HUES64 (cell line): ENCODE results near the gene CFAP46.

ENCODE experiments used
- H3K27ac ChIP-seq: 2 replicates; pipeline ENCODE4 v1.7.0; 2013; ENCODE audit warnings: low read depth, low read length, inconsistent platforms
- H3K27me3 ChIP-seq: 2 replicates; pipeline ENCODE4 v1.6.1; 2013; ENCODE audit warnings: mild to moderate bottlenecking, low read length; ENCODE audit not compliant: insufficient read depth
- H3K36me3 ChIP-seq: 2 replicates; pipeline ENCODE4 v1.6.1; 2013; ENCODE audit warnings: mild to moderate bottlenecking, low read length; ENCODE audit not compliant: insufficient read depth
- H3K4me1 ChIP-seq: 2 replicates; pipeline ENCODE4 v1.6.1; 2013; ENCODE audit warnings: mild to moderate bottlenecking, low read length, moderate library complexity; ENCODE audit not compliant: insufficient read depth
- H3K4me3 ChIP-seq: 2 replicates; pipeline ENCODE4 v1.5.1; 2013; ENCODE audit warnings: mild to moderate bottlenecking, low read length, moderate library complexity
- H3K9ac ChIP-seq: 2 replicates; pipeline ENCODE4 v1.6.1; 2013; ENCODE audit warnings: mild to moderate bottlenecking, low read depth, low read length
- H3K9me3 ChIP-seq: 2 replicates; pipeline ENCODE4 v1.6.1; 2013; ENCODE audit warnings: low read depth, low read length; ENCODE audit not compliant: insufficient read depth
- WGBS: fragments of 150-250, 120-280 bp; methylation state at CpG from one replicate; pipeline ENCODE4 v1.1.7; 2013; ENCODE audit warnings: missing lambda C conversion rate; 5-methylcytosine and 5-hydroxymethylcytosine counted together

The CFAP46 gene

GRCh38 chr10:132858121-132859081 lies 84.0 kb downstream of the CFAP46 start:
- 93% methylated on average over 45 of the region's 45 CpGs for WGBS
- no peak overlapping the region for H3K27ac ChIP-seq
- H3K9ac ChIP-seq, result no peak overlapping the region
- H3K4me3 ChIP-seq, result no peak overlapping the region
- H3K36me3 ChIP-seq, result no peaks in the 10 kb centered on the region
- no peaks in the 10 kb centered on the region for H3K4me1 ChIP-seq
- H3K27me3 ChIP-seq, result no peaks in the 10 kb centered on the region; the same call in 1 of the 2 replicates
- H3K9me3 ChIP-seq, result no peaks in the 10 kb centered on the region

DNA sequence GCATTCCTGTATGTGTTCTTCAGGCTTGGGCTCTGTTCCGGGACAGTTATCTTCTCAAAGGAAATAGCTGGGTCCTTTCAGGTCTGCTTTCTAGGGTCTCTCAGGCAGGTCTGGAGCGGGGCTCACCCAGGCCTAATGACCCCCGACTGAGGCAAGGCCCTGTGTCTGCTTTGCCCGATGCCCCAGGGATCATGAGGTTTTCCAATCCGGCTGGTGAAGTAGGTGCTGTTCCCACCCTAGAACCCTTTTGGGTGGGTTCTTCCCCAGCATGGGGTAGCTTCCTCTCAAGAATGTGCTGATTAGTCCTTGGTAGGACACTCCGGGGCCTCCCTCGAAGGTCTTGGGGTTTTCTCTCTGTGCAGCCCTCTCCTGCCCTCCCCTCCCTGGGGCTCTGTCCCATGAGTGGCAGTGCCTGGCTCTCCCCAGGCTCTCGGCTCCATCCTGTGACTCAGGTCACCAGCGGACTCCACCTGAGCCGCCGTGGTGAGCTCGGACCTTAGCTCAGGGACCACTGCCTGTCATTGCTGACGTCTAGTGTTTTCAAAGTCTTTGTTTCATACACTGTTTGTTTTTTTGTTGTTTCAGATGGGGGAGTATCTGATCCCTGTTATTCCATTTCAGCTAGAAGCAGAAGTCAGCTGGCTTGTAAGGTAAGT lies 85.4 kb downstream of the CFAP46 start:
- 93% methylated on average over 13 of the region's 13 CpGs for WGBS

GRCh38 chr10:132855889-132856288 lies 86.5 kb downstream of the CFAP46 start:
- no peaks in the 10 kb centered on the region for H3K27me3 ChIP-seq
- no peaks in the 10 kb centered on the region for H3K36me3 ChIP-seq
- WGBS, result 89% methylated on average over 7 of the region's 7 CpGs
- no peak overlapping the region for H3K4me3 ChIP-seq
- H3K9ac ChIP-seq, result no peak overlapping the region
- no peaks in the 10 kb centered on the region for H3K4me1 ChIP-seq
- H3K9me3 ChIP-seq, result 0 out of 2 replicates have a peak, but pooled peaks cover 4% of the 10 kb centered on the region
- no peak overlapping the region for H3K27ac ChIP-seq

More for the DNA sequence above, 85.4 kb downstream of the CFAP46 start:
- Histone ChIP-seq H3K4me1 (no peaks in the 10 kb centered on the region), H3K27me3 (no peaks in the 10 kb centered on the region), H3K36me3 (no peaks in the 10 kb centered on the region), H3K27ac (no peak overlapping the region), H3K4me3 (no peak overlapping the region), H3K9me3 (0 out of 2 replicates have a peak, but pooled peaks cover 4% of the 10 kb centered on the region), H3K9ac (no peak overlapping the region)

GRCh38 chr10:132851451-132851850 lies 90.9 kb downstream of the CFAP46 start:
- Histone ChIP-seq H3K4me1 (no peaks in the 10 kb centered on the region), H3K27ac (no peak overlapping the region)

GRCh38 chr10:132850896-132851295 lies 91.5 kb downstream of the CFAP46 start:
- 0 out of 2 replicates have a peak, but pooled peaks cover 4% of the 10 kb centered on the region for H3K9me3 ChIP-seq
- WGBS, result 94% methylated on average over 17 of the region's 17 CpGs
- no peaks in the 10 kb centered on the region for H3K4me1 ChIP-seq
- H3K27ac ChIP-seq, result no peak overlapping the region
- H3K4me3 ChIP-seq, result no peak overlapping the region
- H3K27me3 ChIP-seq, result no peaks in the 10 kb centered on the region
- H3K9ac ChIP-seq, result no peak overlapping the region
- no peaks in the 10 kb centered on the region for H3K36me3 ChIP-seq

More at GRCh38 chr10:132851451-132851850, 90.9 kb downstream of the CFAP46 start:
- no peak overlapping the region for H3K9ac ChIP-seq
- H3K36me3 ChIP-seq, result no peaks in the 10 kb centered on the region
- H3K27me3 ChIP-seq, result no peaks in the 10 kb centered on the region
- H3K9me3 ChIP-seq, result 0 out of 2 replicates have a peak, but pooled peaks cover 4% of the 10 kb centered on the region
- WGBS, result 93% methylated on average over 22 of the region's 22 CpGs
- no peak overlapping the region for H3K4me3 ChIP-seq

GRCh38 chr10:132850246-132850645 lies 92.1 kb downstream of the CFAP46 start:
- no peak overlapping the region for H3K9ac ChIP-seq
- H3K9me3 ChIP-seq, result 0 out of 2 replicates have a peak, but pooled peaks cover 4% of the 10 kb centered on the region
- no peaks in the 10 kb centered on the region for H3K4me1 ChIP-seq
- H3K27me3 ChIP-seq, result no peaks in the 10 kb centered on the region
- H3K4me3 ChIP-seq, result no peak overlapping the region
- WGBS, result 94% methylated on average over 15 of the region's 15 CpGs
- H3K27ac ChIP-seq, result no peak overlapping the region
- H3K36me3 ChIP-seq, result no peaks in the 10 kb centered on the region

- no peaks in the 10 kb centered on the region for H3K27me3 ChIP-seq
- WGBS, result 97% methylated on average over 19 of the region's 19 CpGs
- no peak overlapping the region for H3K9ac ChIP-seq
- H3K4me3 ChIP-seq, result no peak overlapping the region
- H3K27ac ChIP-seq, result no peak overlapping the region
- H3K4me1 ChIP-seq, result no peaks in the 10 kb centered on the region
- no peaks in the 10 kb centered on the region for H3K36me3 ChIP-seq
- H3K9me3 ChIP-seq, result 0 out of 2 replicates have a peak, but pooled peaks cover 4% of the 10 kb centered on the region
These were observed 92.8 kb downstream of the CFAP46 start for GRCh38 chr10:132849546-132850031.

DNA sequence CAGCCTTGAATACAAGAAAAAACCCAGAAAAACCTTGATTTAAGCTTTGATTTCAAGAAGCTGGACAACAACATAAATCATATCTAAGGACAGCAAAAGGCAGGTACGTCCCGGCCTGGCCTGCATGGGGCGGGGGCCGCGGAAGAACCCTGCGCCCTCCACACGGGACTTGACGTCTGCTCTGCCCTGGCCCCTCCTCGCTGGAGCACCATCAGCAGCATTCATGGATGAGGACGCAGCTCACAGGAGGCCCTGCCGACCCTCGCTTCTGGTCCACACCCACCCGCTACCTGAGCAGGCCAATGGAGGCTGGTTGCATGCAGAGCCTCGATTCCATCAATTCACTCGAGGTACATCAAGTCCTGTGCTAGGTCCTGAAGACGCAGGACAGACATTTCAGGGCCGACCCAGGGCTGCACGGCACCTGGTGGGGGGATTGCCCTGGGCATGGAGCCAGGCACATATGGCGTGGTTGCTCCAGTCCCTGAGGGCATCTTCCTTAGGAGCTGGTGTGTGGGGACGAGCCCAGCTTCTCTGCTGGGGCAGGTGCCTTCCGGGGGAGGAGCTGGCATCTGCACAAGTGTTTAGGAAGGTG lies 93.3 kb downstream of the CFAP46 start:
- Histone ChIP-seq H3K9me3 (0 out of 2 replicates have a peak, but pooled peaks cover 4% of the 10 kb centered on the region), H3K4me3 (no peak overlapping the region), H3K36me3 (no peaks in the 10 kb centered on the region), H3K27me3 (no peaks in the 10 kb centered on the region), H3K4me1 (no peaks in the 10 kb centered on the region), H3K27ac (no peak overlapping the region), H3K9ac (no peak overlapping the region)
- WGBS, result 92% methylated on average over 21 of the region's 21 CpGs

DNA sequence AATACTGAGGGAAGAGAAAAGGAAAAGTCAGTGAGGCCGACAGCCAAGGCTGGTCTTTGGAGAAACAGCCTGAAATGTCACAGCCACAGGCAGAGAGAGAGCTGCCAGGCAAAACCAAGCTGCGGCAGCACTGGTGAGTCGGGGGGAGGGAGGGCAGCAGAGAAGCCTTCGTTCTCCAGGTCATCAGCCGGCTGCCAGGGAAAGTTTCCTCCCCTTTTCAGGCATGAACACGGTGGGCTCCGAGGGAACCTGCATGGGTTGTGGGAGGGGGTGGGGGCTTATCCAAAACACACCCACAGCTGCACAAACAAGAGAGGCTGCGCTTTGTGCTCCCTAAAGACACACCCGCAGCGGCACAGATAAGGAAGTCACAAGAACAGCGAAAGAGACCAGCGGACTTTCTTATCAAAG lies 94.1 kb downstream of the CFAP46 start:
- H3K9ac ChIP-seq, result no peak overlapping the region

DNA sequence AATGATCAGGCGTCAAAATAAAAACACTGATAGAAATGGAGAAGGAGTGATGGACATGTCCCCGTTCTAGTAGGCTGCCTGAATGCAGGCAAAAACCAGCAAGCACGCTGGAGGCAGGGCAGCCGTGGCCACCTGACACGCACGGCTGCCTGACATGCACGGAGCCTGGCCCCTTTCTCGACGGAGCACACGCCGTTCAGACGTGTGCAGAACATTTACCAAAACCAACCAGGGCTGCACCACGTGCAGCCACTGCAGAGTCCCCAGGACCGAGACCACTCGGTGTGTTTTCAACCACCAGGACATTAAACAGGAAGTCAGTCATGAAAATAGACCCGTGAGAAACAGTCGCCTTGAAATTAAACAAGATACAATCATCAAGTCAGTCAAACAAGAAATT lies 94.5 kb downstream of the CFAP46 start:
- WGBS, result 90% methylated on average over 17 of the region's 17 CpGs
- Histone ChIP-seq H3K27me3 (no peaks in the 10 kb centered on the region), H3K27ac (no peak overlapping the region), H3K9me3 (peaks cover 8% of the 10 kb centered on the region; the same call in 1 of the 2 replicates), H3K4me1 (no peaks in the 10 kb centered on the region), H3K4me3 (no peak overlapping the region), H3K9ac (no peak overlapping the region), H3K36me3 (no peaks in the 10 kb centered on the region)

More for the DNA sequence above, 94.1 kb downstream of the CFAP46 start:
- no peaks in the 10 kb centered on the region for H3K36me3 ChIP-seq
- 74% methylated on average over 10 of the region's 12 CpGs for WGBS
- H3K4me1 ChIP-seq, result no peaks in the 10 kb centered on the region
- H3K9me3 ChIP-seq, result peaks cover 4% of the 10 kb centered on the region; the same call in 1 of the 2 replicates
- no peak overlapping the region for H3K27ac ChIP-seq
- H3K27me3 ChIP-seq, result no peaks in the 10 kb centered on the region
- no peak overlapping the region for H3K4me3 ChIP-seq
